ENCODE results near the gene CCDC77. TPM values are rescaled to one million over a fixed set of nuclear protein-coding genes. Genes with fewer than 3 reads are reported as not detected.

Gene CCDC77
- total RNA-seq, 4 donors from 2014 or later: 4.3 to 7.8 (median 5.3) TPM

- TF ChIP-seq CTCF (IDR thresholded peaks at IDR 0.05): no peak
- no peak for TF ChIP-seq POLR2A (IDR thresholded peaks at IDR 0.05)
- H3K36me3 ChIP-seq: no peaks in the 10 kb centered on the region
- 36 to 38% methylated on average over 1 of the region's 1 CpG for WGBS, 2 donors
- H3K4me1 ChIP-seq: peaks cover 6 to 9% (median 8%) of the 10 kb centered on the region in 3 donors
- no peak overlapping the region for H3K4me3 ChIP-seq
- H3K27ac ChIP-seq: no peak overlapping the region
- DNase-seq: no peak
- intact Hi-C loops (cut with DNase I): no loop called here
- H3K27me3 ChIP-seq: peaks cover 0 to 50% (median 0%) of the 10 kb centered on the region in 4 donors
- no peaks in the 10 kb centered on the region for H3K9me3 ChIP-seq
Measured at GRCh38 chr12:454833-455232, 53.4 kb downstream of the CCDC77 start.

- H3K27me3 ChIP-seq: peaks cover 0 to 53% (median 0%) of the 10 kb centered on the region in 4 donors
- no peaks in the 10 kb centered on the region for H3K9me3 ChIP-seq
- no peak for DNase-seq
- H3K27ac ChIP-seq: no peak overlapping the region
- H3K36me3 ChIP-seq: no peaks in the 10 kb centered on the region
- H3K4me3 ChIP-seq: no peak overlapping the region
- 57 to 68% methylated on average over 1 to 2 of the region's 2 CpGs for WGBS, 2 donors
- TF ChIP-seq POLR2A (IDR thresholded peaks at IDR 0.05) (no peak), CTCF (IDR thresholded peaks at IDR 0.05) (no peak)
- H3K4me1 ChIP-seq: peaks cover 13 to 16% (median 13%) of the 10 kb centered on the region in 3 donors
- intact Hi-C loops (cut with DNase I): no loop called here
Measured at GRCh38 chr12:455821-456220, 54.4 kb downstream of the CCDC77 start.

- Histone ChIP-seq H3K4me1 (peaks cover 14 to 24% (median 19%) of the 10 kb centered on the region in 3 donors), H3K27me3 (peaks cover 0 to 57% (median 0%) of the 10 kb centered on the region in 4 donors), H3K9me3 (no peaks in the 10 kb centered on the region), H3K4me3 (no peak overlapping the region), H3K36me3 (no peaks in the 10 kb centered on the region), H3K27ac (no peak overlapping the region)
- TF ChIP-seq POLR2A (IDR thresholded peaks at IDR 0.05): no peak
- intact Hi-C loops (cut with DNase I): no loop called here
- 74 to 90% methylated on average over 4 of the region's 4 CpGs for WGBS, 2 donors
- DNase-seq: no peak
Measured at GRCh38 chr12:457676-458075, 56.2 kb downstream of the CCDC77 start.

- Histone ChIP-seq H3K4me3 (peak overlapping the region in 3 of 4 donors; percentile 62 to 82 (median 72)), H3K4me1 (peaks cover 14 to 24% (median 19%) of the 10 kb centered on the region in 3 donors), H3K36me3 (no peaks in the 10 kb centered on the region), H3K9me3 (no peaks in the 10 kb centered on the region), H3K27ac (peak overlapping the region in 2 of 4 donors; percentile 55 to 66), H3K27me3 (peaks cover 0 to 61% (median 0%) of the 10 kb centered on the region in 4 donors)
- TF ChIP-seq CTCF (IDR thresholded peaks at IDR 0.05) (no peak), POLR2A (IDR thresholded peaks at IDR 0.05) (no peak)
- no peak for DNase-seq
- WGBS, 2 donors: 65 to 71% methylated on average over 5 of the region's 5 CpGs
- intact Hi-C loops (cut with DNase I): no loop called here
Measured at GRCh38 chr12:459050-459429, 57.6 kb downstream of the CCDC77 start.

- WGBS, 2 donors: 12 to 13% methylated on average over 16 to 17 of the region's 82 CpGs
- intact Hi-C loops (cut with DNase I): no loop called here
- H3K36me3 ChIP-seq: no peaks in the 10 kb centered on the region
- peak within 1 kb of the TSS; percentile 54 to 82 (median 67) for H3K4me3 ChIP-seq
- H3K27me3 ChIP-seq: peaks cover 0 to 61% (median 0%) of the 10 kb centered on the region in 4 donors
- TF ChIP-seq POLR2A (IDR thresholded peaks at IDR 0.05): peak in 1 of 4 donors; percentile 59
- no peak for TF ChIP-seq CTCF (IDR thresholded peaks at IDR 0.05)
- no peak for DNase-seq
- no peaks in the 10 kb centered on the region for H3K9me3 ChIP-seq
- H3K27ac ChIP-seq: peak within 1 kb of the TSS; percentile 22 to 71 (median 60)
- peaks cover 14 to 24% (median 19%) of the 10 kb centered on the region in 3 donors for H3K4me1 ChIP-seq
Measured at GRCh38 chr12:459430-460258, 58.2 kb downstream of the CCDC77 start, which contains the start of gene B4GALNT3. Gene B4GALNT3, plus strand, starts transcription at chr12:459939. Its CDS starts 438 bp downstream, at chr12:460377.

Data from esophagus squamous epithelium (tissue), 5 donors.